Measurements from ENCODE around the gene YWHAH. TPM values are rescaled to one million over a fixed set of nuclear protein-coding genes. Genes with fewer than 3 reads are reported as not detected.

YWHAH gene
- total and polyA plus RNA-seq, 9 of the 15 experiments (the other 6 are each of a cell fraction or from before 2014, with no cell fraction given) = 32.0 to 177 (median 114) TPM

DNA sequence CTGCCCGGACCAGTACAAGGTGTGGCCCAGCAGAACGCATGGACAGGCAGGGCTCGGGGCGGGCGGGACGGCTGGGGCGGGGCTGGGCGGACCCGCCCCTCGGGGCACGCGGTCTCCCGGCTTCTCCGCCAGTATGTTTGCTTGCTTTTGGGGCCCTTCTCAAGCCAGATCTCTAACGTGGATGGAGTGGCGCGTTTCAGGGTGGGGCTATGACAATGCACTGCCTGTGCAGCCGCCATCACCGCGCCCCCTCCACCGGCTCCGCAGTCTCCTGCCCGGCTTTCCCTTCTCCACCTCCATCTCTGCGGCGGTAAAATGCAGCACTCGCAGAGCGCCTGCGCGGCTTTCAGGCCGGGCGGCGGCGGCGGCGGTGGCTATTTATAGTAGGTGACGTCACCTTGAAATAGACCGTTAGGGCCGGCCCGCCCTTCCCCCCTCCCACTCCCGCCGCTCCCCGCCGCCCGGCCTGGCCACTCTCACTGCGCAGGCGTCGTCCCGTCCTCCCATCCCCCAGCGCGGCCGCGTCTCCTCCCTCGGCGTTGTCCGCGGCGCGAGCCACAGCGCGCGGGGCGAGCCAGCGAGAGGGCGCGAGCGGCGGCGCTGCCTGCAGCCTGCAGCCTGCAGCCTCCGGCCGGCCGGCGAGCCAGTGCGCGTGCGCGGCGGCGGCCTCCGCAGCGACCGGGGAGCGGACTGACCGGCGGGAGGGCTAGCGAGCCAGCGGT lies at the start of gene YWHAH (continued):
- TF ChIP-seq, protein P1, sequence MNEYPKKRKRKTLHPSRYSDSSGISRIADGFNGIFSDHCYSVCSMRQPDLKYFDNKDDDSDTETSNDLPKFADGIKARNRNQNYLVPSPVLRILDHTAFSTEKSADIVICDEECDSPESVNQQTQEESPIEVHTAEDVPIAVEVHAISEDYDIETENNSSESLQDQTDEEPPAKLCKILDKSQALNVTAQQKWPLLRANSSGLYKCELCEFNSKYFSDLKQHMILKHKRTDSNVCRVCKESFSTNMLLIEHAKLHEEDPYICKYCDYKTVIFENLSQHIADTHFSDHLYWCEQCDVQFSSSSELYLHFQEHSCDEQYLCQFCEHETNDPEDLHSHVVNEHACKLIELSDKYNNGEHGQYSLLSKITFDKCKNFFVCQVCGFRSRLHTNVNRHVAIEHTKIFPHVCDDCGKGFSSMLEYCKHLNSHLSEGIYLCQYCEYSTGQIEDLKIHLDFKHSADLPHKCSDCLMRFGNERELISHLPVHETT (CRISPR knock-in tag; conservative IDR thresholded peaks at IDR 0.05 in 1 of 2, IDR thresholded peaks at IDR 0.05 in 1 of 2) = peak in 1 of 2 experiments; percentile 63; a peak in 1 of 4 replicates
- TF ChIP-seq MEF2A (IDR thresholded peaks at IDR 0.05; ENCODE audit: control insufficient read depth, low read depth, low read length) (peak; percentile 78), NONO (IDR thresholded peaks at IDR 0.05; ENCODE audit: low read depth in 2 of 2, low read length in 1 of 2) (peak in 1 of 2 experiments; percentile 77; a peak in 1 of 4 replicates), CSDE1 (IDR thresholded peaks at IDR 0.05) (no peak), GATAD2B (IDR thresholded peaks at IDR 0.05; ENCODE audit: borderline replicate concordance) (0 out of 2 replicates have a peak, but pooled peaks have one; percentile 17), ZNF3 (CRISPR knock-in tag; IDR thresholded peaks at IDR 0.05) (no peak), CREM (IDR thresholded peaks at IDR 0.05; ENCODE audit: low read depth) (peak; percentile 73), SP1 (CRISPR knock-in tag; IDR thresholded peaks at IDR 0.05) (0 out of 2 replicates have a peak, but pooled peaks have one; percentile 17), CBX1 (IDR thresholded peaks at IDR 0.05; ENCODE audit: low read depth) (no peak), CHD2 (IDR thresholded peaks at IDR 0.05; ENCODE audit: low read depth, low read length) (peak; percentile 41; the same call in 1 of the 2 replicates)
- TF ChIP-seq, protein P2, sequence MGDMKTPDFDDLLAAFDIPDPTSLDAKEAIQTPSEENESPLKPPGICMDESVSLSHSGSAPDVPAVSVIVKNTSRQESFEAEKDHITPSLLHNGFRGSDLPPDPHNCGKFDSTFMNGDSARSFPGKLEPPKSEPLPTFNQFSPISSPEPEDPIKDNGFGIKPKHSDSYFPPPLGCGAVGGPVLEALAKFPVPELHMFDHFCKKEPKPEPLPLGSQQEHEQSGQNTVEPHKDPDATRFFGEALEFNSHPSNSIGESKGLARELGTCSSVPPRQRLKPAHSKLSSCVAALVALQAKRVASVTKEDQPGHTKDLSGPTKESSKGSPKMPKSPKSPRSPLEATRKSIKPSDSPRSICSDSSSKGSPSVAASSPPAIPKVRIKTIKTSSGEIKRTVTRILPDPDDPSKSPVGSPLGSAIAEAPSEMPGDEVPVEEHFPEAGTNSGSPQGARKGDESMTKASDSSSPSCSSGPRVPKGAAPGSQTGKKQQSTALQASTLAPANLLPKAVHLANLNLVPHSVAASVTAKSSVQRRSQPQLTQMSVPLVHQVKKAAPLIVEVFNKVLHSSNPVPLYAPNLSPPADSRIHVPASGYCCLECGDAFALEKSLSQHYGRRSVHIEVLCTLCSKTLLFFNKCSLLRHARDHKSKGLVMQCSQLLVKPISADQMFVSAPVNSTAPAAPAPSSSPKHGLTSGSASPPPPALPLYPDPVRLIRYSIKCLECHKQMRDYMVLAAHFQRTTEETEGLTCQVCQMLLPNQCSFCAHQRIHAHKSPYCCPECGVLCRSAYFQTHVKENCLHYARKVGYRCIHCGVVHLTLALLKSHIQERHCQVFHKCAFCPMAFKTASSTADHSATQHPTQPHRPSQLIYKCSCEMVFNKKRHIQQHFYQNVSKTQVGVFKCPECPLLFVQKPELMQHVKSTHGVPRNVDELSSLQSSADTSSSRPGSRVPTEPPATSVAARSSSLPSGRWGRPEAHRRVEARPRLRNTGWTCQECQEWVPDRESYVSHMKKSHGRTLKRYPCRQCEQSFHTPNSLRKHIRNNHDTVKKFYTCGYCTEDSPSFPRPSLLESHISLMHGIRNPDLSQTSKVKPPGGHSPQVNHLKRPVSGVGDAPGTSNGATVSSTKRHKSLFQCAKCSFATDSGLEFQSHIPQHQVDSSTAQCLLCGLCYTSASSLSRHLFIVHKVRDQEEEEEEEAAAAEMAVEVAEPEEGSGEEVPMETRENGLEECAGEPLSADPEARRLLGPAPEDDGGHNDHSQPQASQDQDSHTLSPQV (IDR thresholded peaks at IDR 0.05) = peak; percentile 5; the same call in 1 of the 2 replicates
- TF ChIP-seq, protein P3, sequence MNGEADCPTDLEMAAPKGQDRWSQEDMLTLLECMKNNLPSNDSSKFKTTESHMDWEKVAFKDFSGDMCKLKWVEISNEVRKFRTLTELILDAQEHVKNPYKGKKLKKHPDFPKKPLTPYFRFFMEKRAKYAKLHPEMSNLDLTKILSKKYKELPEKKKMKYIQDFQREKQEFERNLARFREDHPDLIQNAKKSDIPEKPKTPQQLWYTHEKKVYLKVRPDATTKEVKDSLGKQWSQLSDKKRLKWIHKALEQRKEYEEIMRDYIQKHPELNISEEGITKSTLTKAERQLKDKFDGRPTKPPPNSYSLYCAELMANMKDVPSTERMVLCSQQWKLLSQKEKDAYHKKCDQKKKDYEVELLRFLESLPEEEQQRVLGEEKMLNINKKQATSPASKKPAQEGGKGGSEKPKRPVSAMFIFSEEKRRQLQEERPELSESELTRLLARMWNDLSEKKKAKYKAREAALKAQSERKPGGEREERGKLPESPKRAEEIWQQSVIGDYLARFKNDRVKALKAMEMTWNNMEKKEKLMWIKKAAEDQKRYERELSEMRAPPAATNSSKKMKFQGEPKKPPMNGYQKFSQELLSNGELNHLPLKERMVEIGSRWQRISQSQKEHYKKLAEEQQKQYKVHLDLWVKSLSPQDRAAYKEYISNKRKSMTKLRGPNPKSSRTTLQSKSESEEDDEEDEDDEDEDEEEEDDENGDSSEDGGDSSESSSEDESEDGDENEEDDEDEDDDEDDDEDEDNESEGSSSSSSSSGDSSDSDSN (IDR thresholded peaks at IDR 0.05; ENCODE audit: borderline replicate concordance in 1 of 2, low read depth in 2 of 2, low read length in 2 of 2) = peak; percentile 26 to 72; a peak in 2 of 4 replicates
- TF ChIP-seq, protein P4, sequence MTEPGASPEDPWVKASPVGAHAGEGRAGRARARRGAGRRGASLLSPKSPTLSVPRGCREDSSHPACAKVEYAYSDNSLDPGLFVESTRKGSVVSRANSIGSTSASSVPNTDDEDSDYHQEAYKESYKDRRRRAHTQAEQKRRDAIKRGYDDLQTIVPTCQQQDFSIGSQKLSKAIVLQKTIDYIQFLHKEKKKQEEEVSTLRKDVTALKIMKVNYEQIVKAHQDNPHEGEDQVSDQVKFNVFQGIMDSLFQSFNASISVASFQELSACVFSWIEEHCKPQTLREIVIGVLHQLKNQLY (CRISPR knock-in tag; conservative IDR thresholded peaks at IDR 0.05) = no peak
- TF ChIP-seq, protein P5, sequence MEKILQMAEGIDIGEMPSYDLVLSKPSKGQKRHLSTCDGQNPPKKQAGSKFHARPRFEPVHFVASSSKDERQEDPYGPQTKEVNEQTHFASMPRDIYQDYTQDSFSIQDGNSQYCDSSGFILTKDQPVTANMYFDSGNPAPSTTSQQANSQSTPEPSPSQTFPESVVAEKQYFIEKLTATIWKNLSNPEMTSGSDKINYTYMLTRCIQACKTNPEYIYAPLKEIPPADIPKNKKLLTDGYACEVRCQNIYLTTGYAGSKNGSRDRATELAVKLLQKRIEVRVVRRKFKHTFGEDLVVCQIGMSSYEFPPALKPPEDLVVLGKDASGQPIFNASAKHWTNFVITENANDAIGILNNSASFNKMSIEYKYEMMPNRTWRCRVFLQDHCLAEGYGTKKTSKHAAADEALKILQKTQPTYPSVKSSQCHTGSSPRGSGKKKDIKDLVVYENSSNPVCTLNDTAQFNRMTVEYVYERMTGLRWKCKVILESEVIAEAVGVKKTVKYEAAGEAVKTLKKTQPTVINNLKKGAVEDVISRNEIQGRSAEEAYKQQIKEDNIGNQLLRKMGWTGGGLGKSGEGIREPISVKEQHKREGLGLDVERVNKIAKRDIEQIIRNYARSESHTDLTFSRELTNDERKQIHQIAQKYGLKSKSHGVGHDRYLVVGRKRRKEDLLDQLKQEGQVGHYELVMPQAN (IDR thresholded peaks at IDR 0.05; ENCODE audit: borderline replicate concordance) = peak; percentile 72; the same call in 1 of the 2 replicates
